ENCODE measurements around the gene ZNF217.

DNA sequence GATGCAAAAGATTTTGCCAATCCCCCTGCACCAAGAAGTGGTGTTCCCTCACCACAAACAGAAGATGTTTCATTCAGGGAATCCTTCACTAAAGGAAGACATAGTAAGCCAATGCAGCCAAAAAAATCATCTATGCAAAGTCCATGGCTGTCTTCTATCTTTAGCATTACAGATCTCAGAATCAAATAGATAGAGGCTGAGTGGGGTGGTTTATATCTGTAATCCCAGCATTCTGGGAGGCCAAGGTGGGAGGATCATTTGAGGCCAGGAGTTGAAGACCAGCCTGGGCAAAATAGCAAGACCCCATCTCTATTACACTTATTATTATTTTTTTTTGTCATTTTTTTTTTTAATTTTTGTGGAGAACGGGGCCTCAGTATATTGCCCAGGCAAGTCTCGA, 32.9 kb upstream of the ZNF217 start:
- TF ChIP-seq, protein P1, sequence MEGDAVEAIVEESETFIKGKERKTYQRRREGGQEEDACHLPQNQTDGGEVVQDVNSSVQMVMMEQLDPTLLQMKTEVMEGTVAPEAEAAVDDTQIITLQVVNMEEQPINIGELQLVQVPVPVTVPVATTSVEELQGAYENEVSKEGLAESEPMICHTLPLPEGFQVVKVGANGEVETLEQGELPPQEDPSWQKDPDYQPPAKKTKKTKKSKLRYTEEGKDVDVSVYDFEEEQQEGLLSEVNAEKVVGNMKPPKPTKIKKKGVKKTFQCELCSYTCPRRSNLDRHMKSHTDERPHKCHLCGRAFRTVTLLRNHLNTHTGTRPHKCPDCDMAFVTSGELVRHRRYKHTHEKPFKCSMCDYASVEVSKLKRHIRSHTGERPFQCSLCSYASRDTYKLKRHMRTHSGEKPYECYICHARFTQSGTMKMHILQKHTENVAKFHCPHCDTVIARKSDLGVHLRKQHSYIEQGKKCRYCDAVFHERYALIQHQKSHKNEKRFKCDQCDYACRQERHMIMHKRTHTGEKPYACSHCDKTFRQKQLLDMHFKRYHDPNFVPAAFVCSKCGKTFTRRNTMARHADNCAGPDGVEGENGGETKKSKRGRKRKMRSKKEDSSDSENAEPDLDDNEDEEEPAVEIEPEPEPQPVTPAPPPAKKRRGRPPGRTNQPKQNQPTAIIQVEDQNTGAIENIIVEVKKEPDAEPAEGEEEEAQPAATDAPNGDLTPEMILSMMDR (IDR thresholded peaks at IDR 0.05; ENCODE audit: low read length) = no peak
- no peak for TF ChIP-seq EZH2 (IDR thresholded peaks at IDR 0.05; ENCODE audit: borderline replicate concordance, low read length)
